Peyer's patch (tissue), 4 donors: Measurements from ENCODE around the gene THRB.

Experiments used
- POLR2A ChIP-seq, 2 donors: fragments of 450-650 bp; IDR thresholded peaks; one replicate each; pipeline ENCODE4 v1.5.1; 2017; ENCODE audit warnings: antibody characterized with exemption in 2 of 2, mild to moderate bottlenecking in 2 of 2, moderate library complexity in 2 of 2
- TF ChIP-seq, protein P1 (sequence below), 6 experiments: fragments of 450-650 bp in 4 of 6; fragments of 200-600 bp in 2 of 6; sonication (generic) in 1 of 6; IDR thresholded peaks; one replicate each; pipeline ENCODE4 v1.5.1; 2017 to 2019; ENCODE audit warnings: antibody characterized with exemption in 6 of 6, mild to moderate bottlenecking in 3 of 6, moderate library complexity in 1 of 6

- TF ChIP-seq, protein P1, sequence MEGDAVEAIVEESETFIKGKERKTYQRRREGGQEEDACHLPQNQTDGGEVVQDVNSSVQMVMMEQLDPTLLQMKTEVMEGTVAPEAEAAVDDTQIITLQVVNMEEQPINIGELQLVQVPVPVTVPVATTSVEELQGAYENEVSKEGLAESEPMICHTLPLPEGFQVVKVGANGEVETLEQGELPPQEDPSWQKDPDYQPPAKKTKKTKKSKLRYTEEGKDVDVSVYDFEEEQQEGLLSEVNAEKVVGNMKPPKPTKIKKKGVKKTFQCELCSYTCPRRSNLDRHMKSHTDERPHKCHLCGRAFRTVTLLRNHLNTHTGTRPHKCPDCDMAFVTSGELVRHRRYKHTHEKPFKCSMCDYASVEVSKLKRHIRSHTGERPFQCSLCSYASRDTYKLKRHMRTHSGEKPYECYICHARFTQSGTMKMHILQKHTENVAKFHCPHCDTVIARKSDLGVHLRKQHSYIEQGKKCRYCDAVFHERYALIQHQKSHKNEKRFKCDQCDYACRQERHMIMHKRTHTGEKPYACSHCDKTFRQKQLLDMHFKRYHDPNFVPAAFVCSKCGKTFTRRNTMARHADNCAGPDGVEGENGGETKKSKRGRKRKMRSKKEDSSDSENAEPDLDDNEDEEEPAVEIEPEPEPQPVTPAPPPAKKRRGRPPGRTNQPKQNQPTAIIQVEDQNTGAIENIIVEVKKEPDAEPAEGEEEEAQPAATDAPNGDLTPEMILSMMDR (IDR thresholded peaks at IDR 0.05) = no peak
- no peak for TF ChIP-seq POLR2A (IDR thresholded peaks at IDR 0.05)
These were observed 293.3 kb downstream of the THRB start for GRCh38 chr3:24201301-24201700.
